NT2/D1 (cell line): Measurements from ENCODE around the gene KAZN.

Source experiments
- DNase-seq: peaks from one replicate; pipeline ENCODE4 v3.0.0-alpha.2; 2011; ENCODE audit warnings: low read depth, low spot score
- H3K27me3 ChIP-seq: 2 replicates; pipeline ENCODE4 v1.6.0; 2011; ENCODE audit warnings: mild to moderate bottlenecking; ENCODE audit not compliant: insufficient read length, insufficient read depth
- H3K36me3 ChIP-seq: 2 replicates; pipeline ENCODE4 v1.6.1; 2011; ENCODE audit warnings: mild to moderate bottlenecking, low read length, mixed read lengths; ENCODE audit not compliant: insufficient read depth, insufficient read length
- H3K4me1 ChIP-seq: 2 replicates; pipeline ENCODE4 v1.5.1; 2011; ENCODE audit not compliant: insufficient read depth, insufficient read length
- H3K4me3 ChIP-seq: 2 replicates; pipeline ENCODE4 v1.5.1; 2011; ENCODE audit warnings: low read depth; ENCODE audit not compliant: insufficient read length
- H3K9ac ChIP-seq: 2 replicates; pipeline ENCODE4 v1.6.0; 2011; ENCODE audit warnings: low read depth; ENCODE audit not compliant: insufficient read length
- H3K9me3 ChIP-seq: 2 replicates; pipeline ENCODE4 v1.5.1; 2011; ENCODE audit warnings: mild to moderate bottlenecking, low read length; ENCODE audit not compliant: insufficient read depth
- SUZ12 ChIP-seq: IDR thresholded peaks from 2 replicates; pipeline ENCODE4 v1.6.1; 2011; ENCODE audit not compliant: insufficient read length, insufficient read depth; ENCODE audit errors: extremely low read depth
- YY1 ChIP-seq: IDR thresholded peaks from 2 replicates; pipeline ENCODE4 v1.6.1; 2011; ENCODE audit not compliant: insufficient read length, insufficient read depth
- ZNF274 ChIP-seq: IDR thresholded peaks from 2 replicates; pipeline ENCODE4 v1.6.1; 2011; ENCODE audit warnings: mild to moderate bottlenecking, low read depth, low read length

KAZN gene

GRCh38 chr1:14848625-14849024, 250.1 kb downstream of the KAZN start:
- Histone ChIP-seq H3K36me3 (no peaks in the 10 kb centered on the region), H3K4me3 (no peak overlapping the region), H3K9me3 (no peaks in the 10 kb centered on the region), H3K27me3 (no peaks in the 10 kb centered on the region), H3K9ac (no peak overlapping the region), H3K4me1 (no peaks in the 10 kb centered on the region)
- no peak for DNase-seq
- TF ChIP-seq YY1 (no peak), ZNF274 (no peak), SUZ12 (no peak)

- Histone ChIP-seq H3K27me3 (no peaks in the 10 kb centered on the region), H3K9ac (no peak overlapping the region), H3K9me3 (no peaks in the 10 kb centered on the region), H3K4me3 (no peak overlapping the region), H3K36me3 (no peaks in the 10 kb centered on the region), H3K4me1 (no peaks in the 10 kb centered on the region)
- no peak for TF ChIP-seq SUZ12
- no peak for TF ChIP-seq YY1
- no peak for TF ChIP-seq ZNF274
- no peak for DNase-seq
Measured at GRCh38 chr1:14849038-14849437, 250.6 kb downstream of the KAZN start.

- no peak overlapping the region for H3K9ac ChIP-seq
- DNase-seq: no peak
- H3K9me3 ChIP-seq: no peaks in the 10 kb centered on the region
- TF ChIP-seq ZNF274 (no peak), YY1 (no peak), SUZ12 (no peak)
- no peaks in the 10 kb centered on the region for H3K36me3 ChIP-seq
- no peaks in the 10 kb centered on the region for H3K27me3 ChIP-seq
- H3K4me3 ChIP-seq: no peak overlapping the region
- H3K4me1 ChIP-seq: no peaks in the 10 kb centered on the region
Measured at GRCh38 chr1:14850563-14850962, 252.1 kb downstream of the KAZN start.

GRCh38 chr1:14851760-14852159, 253.3 kb downstream of the KAZN start:
- no peak overlapping the region for H3K9ac ChIP-seq
- no peaks in the 10 kb centered on the region for H3K27me3 ChIP-seq
- H3K4me3 ChIP-seq: no peak overlapping the region
- H3K36me3 ChIP-seq: no peaks in the 10 kb centered on the region
- no peak for DNase-seq
- H3K9me3 ChIP-seq: no peaks in the 10 kb centered on the region
- TF ChIP-seq SUZ12: no peak
- no peak for TF ChIP-seq ZNF274
- no peak for TF ChIP-seq YY1
- no peaks in the 10 kb centered on the region for H3K4me1 ChIP-seq

- H3K9me3 ChIP-seq: no peaks in the 10 kb centered on the region
- no peak overlapping the region for H3K4me3 ChIP-seq
- TF ChIP-seq ZNF274 (no peak), YY1 (no peak), SUZ12 (no peak)
- no peaks in the 10 kb centered on the region for H3K27me3 ChIP-seq
- DNase-seq: no peak
- no peak overlapping the region for H3K9ac ChIP-seq
- no peaks in the 10 kb centered on the region for H3K36me3 ChIP-seq
- H3K4me1 ChIP-seq: no peaks in the 10 kb centered on the region
Measured at GRCh38 chr1:14852291-14852690, 253.8 kb downstream of the KAZN start.

- Histone ChIP-seq H3K36me3 (no peaks in the 10 kb centered on the region), H3K27me3 (no peaks in the 10 kb centered on the region), H3K4me1 (no peaks in the 10 kb centered on the region), H3K4me3 (no peak overlapping the region), H3K9ac (no peak overlapping the region), H3K9me3 (no peaks in the 10 kb centered on the region)
- no peak for TF ChIP-seq YY1
- no peak for TF ChIP-seq ZNF274
- TF ChIP-seq SUZ12: no peak
- no peak for DNase-seq
Measured at GRCh38 chr1:14853518-14853917, 255.0 kb downstream of the KAZN start.

- no peak for DNase-seq
- Histone ChIP-seq H3K36me3 (no peaks in the 10 kb centered on the region), H3K27me3 (no peaks in the 10 kb centered on the region), H3K9ac (no peak overlapping the region), H3K9me3 (no peaks in the 10 kb centered on the region), H3K4me3 (no peak overlapping the region), H3K4me1 (no peaks in the 10 kb centered on the region)
- no peak for TF ChIP-seq ZNF274
- no peak for TF ChIP-seq SUZ12
- TF ChIP-seq YY1: no peak
Measured at GRCh38 chr1:14855268-14855667, 256.8 kb downstream of the KAZN start.

- no peak for DNase-seq
- Histone ChIP-seq H3K9me3 (no peaks in the 10 kb centered on the region), H3K4me1 (no peaks in the 10 kb centered on the region), H3K4me3 (no peak overlapping the region), H3K9ac (no peak overlapping the region), H3K36me3 (no peaks in the 10 kb centered on the region), H3K27me3 (no peaks in the 10 kb centered on the region)
- TF ChIP-seq ZNF274 (no peak), YY1 (no peak), SUZ12 (no peak)
Measured at GRCh38 chr1:14855801-14856200, 257.3 kb downstream of the KAZN start.
